GM23338 (cell line): ENCODE measurements around the gene CRYBB3. TPM values are rescaled to one million over a fixed set of nuclear protein-coding genes. Genes with fewer than 3 reads are reported as not detected.

Source experiments
- CREB1 ChIP-seq: fragments of 250-450 bp; sonication (Bioruptor Pico); IDR thresholded peaks from 2 replicates; pipeline ENCODE4 v1.5.0; 2020; ENCODE audit warnings: low read depth, mild to moderate bottlenecking, moderate library complexity
- ETS1 ChIP-seq: IDR thresholded peaks from 2 replicates; pipeline ENCODE4 v1.6.1; 2016; ENCODE audit warnings: antibody characterized with exemption
- EZH2phosphoT487 ChIP-seq: fragments of 200-600 bp; sonication (generic); IDR thresholded peaks from one replicate; pipeline ENCODE4 v1.8.1; 2018; ENCODE audit warnings: antibody characterized with exemption; ENCODE audit not compliant: unreplicated experiment
- NANOG ChIP-seq: IDR thresholded peaks from 2 replicates; pipeline ENCODE4 v1.6.1; 2016; ENCODE audit warnings: antibody characterized with exemption, borderline replicate concordance
- REST ChIP-seq: IDR thresholded peaks from one replicate; pipeline ENCODE4 v1.6.1; 2018; ENCODE audit warnings: antibody characterized with exemption; ENCODE audit not compliant: unreplicated experiment
- ZNF462 ChIP-seq: fragments of 250-450 bp; sonication (Bioruptor Pico); IDR thresholded peaks from 2 replicates; pipeline ENCODE4 v1.5.0; 2020; ENCODE audit warnings: mild to moderate bottlenecking, moderate library complexity
- polyA plus RNA-seq: library from polyadenylated mRNA; unstranded; fragments of >200 nt; fragmentation: Nextera tagmentation; extraction: Ambion mirVana; gene quantifications from 2 replicates; pipeline ENCODE4 v1.2.1, GENCODE V29; 2016
- total RNA-seq: library from RNA; depleted of rRNA; stranded (reverse); fragments of >200 nt; shearing (Covaris generic); gene quantifications from 2 replicates; pipeline ENCODE4 v1.2.3, GENCODE V29; 2014

The CRYBB3 gene
- total and polyA plus RNA-seq, 2 experiments from 2014 or later = 0.28 TPM; not detected in 1

GRCh38 chr22:25174156-25174887, 25.3 kb upstream of the CRYBB3 start (continued):
- TF ChIP-seq ZNF462 = no peak
- no peak for TF ChIP-seq ETS1
- no peak for TF ChIP-seq CREB1 (CRISPR knock-in tag)
- no peak for TF ChIP-seq EZH2phosphoT487
- no peak for TF ChIP-seq REST
- TF ChIP-seq NANOG = no peak
